Transverse colon (tissue), 3 donors: Measurements from ENCODE around the gene LPAR2.

Source experiments
- CTCF ChIP-seq, 5 experiments: fragments of 200-600 bp in 3 of 5; fragments of 450-650 bp in 2 of 5; sonication (generic) in 3 of 5; IDR thresholded peaks; 1 replicate in 2 of 5; 2 replicates in 3 of 5; pipeline ENCODE4 v1.5.1; 2016 to 2017; ENCODE audit warnings: antibody characterized with exemption in 5 of 5, inconsistent platforms in 3 of 5, mild to moderate bottlenecking in 2 of 5, moderate library complexity in 1 of 5
- EP300 ChIP-seq: sonication (generic); formaldehyde crosslinking; IDR thresholded peaks from one replicate; pipeline ENCODE4 v1.6.1; 2017; ENCODE audit warnings: antibody characterized with exemption, low read depth
- POLR2A ChIP-seq: fragments of 450-650 bp; IDR thresholded peaks from one replicate; pipeline ENCODE4 v1.6.1; 2016; ENCODE audit warnings: antibody characterized with exemption, mild to moderate bottlenecking, moderate library complexity

DNA sequence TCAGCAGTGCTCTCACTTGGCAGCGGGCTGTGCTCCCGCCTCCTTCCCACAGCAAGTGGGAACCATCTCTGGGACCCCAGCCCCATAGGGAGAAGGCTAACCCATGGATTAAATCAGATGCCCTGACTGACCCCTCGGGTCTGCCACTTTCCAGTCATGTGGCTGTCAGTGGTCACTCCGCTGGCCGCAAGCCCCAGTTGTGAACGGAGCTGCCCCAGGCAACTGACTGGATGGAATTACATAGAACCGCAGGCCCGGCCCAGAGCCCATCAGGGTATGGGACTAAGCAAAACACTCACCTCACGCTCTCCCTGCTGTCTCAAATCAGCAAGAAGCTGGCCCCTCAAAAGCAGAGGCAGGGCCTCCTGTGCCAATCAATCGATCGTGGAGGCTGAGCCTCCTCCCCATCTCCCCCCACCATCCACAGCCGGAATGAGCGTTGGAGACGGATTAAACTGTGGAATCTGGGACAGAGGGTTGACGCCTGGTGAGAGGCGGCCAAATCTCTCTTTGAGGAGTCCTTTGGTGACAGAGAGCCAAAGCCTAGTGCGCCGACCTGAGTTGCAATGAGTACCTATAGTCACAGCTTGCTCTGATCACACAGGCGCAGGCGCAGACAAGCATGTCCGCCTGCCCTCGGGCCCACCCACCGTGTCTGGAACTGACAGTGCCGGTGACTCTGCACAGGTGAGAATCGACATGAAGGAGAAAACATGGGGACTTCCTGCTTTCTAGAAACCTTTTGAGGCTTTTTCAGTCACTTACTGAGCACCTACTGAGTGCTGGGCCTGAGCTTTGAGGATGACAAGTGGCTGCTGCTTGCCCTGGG lies 48.3 kb downstream of the LPAR2 start:
- TF ChIP-seq CTCF (IDR thresholded peaks at IDR 0.05) (no peak), EP300 (no peak), POLR2A (no peak)
